ENCODE measurements around the gene MYT1. TPM values are rescaled to one million over a fixed set of nuclear protein-coding genes. Genes with fewer than 3 reads are reported as not detected.
"Not testable (repeated sequence)": the region's sequence is repeated elsewhere in the genome, so short reads cannot be mapped to it uniquely, and the experiment has no call there.

MYT1 gene
- total RNA-seq, 1 donor from 2014 or later, result 0.74 TPM

DNA sequence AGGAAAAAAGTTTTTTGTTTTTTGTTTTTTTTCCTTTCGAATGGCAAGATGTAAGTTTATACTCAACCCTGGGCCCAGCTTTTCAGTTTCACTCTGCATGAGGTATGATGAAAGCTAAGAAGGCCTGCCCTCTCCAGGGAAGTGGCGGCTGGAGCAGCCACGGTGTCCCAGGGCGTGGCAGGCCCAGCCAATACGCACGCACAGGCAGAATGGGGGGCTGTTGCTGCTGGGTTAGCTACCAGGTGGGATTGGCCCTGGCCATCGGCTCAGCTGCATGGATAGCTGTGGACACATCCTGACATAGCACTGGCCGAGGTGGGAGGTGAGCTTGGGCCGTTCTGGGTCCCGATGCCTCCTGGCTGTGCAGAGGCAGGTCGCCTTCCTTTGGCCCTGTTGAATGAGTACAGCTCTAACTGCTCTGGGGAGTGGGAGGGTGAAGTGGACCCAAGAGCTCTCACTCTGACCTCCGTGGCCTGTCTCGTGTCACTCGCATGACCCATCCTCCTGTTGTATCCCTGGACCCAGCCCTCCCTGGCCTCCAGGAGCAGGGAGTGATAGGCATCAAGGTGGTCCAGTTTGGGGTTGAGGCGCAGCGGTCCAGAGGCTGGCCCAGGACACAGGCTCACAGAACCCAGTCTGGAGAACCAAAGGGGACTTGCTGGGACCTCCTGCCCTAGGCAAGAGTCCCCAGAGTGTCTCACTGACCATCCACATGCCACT lies 18.1 kb downstream of the MYT1 start:
- peaks cover 6% of the 10 kb centered on the region for H3K27me3 Mint-ChIP-seq (ENCODE audit: unreplicated experiment)
- no peak for DNase-seq (ENCODE audit: low spot score)
- H3K36me3 Mint-ChIP-seq (ENCODE audit: low read depth, unreplicated experiment), result no peaks in the 10 kb centered on the region
- H3K27ac Mint-ChIP-seq (ENCODE audit: unreplicated experiment), result no peak overlapping the region
- H3K4me1 Mint-ChIP-seq (ENCODE audit: unreplicated experiment), result no peaks in the 10 kb centered on the region
- no peaks in the 10 kb centered on the region for H3K9me3 Mint-ChIP-seq (ENCODE audit: unreplicated experiment)
- TF ChIP-seq CTCF (IDR thresholded peaks at IDR 0.05; ENCODE audit: unreplicated experiment), result no peak
- H3K4me3 Mint-ChIP-seq (ENCODE audit: unreplicated experiment), result no peak overlapping the region

- Mint-ChIP-seq H3K36me3 (ENCODE audit: low read depth, unreplicated experiment) (no peaks in the 10 kb centered on the region), H3K27ac (ENCODE audit: unreplicated experiment) (no peak overlapping the region), H3K4me3 (ENCODE audit: unreplicated experiment) (no peak overlapping the region), H3K4me1 (ENCODE audit: unreplicated experiment) (no peaks in the 10 kb centered on the region), H3K27me3 (ENCODE audit: unreplicated experiment) (peaks cover 6% of the 10 kb centered on the region), H3K9me3 (ENCODE audit: unreplicated experiment) (no peaks in the 10 kb centered on the region)
- no peak for DNase-seq (ENCODE audit: low spot score)
- no peak for TF ChIP-seq CTCF (IDR thresholded peaks at IDR 0.05; ENCODE audit: unreplicated experiment)
Measured at GRCh38 chr20:64183313-64183712, 19.1 kb downstream of the MYT1 start.

DNA sequence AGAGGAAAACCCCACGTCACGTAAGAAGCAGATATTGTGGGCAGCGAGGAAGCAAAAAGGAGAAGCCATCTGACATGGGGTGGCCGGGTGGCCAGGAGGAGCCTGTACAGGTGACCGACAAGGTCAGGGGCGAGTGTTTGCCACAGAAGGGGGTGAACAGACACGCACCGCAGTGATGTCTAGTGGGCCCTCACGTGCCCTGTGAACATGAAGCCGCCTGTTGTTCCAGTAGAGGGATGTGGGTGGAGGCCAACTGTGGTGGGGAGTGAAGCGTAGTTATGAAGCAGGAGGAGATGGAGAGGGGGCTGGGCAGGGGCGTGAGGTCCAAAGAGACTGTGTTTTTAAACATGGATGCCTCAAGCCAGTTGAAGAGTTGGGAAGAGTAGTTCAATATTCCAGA lies 20.5 kb downstream of the MYT1 start:
- no peak overlapping the region for H3K4me3 Mint-ChIP-seq (ENCODE audit: unreplicated experiment)
- no peak for DNase-seq (ENCODE audit: low spot score)
- no peaks in the 10 kb centered on the region for H3K9me3 Mint-ChIP-seq (ENCODE audit: unreplicated experiment)
- no peak for TF ChIP-seq CTCF (IDR thresholded peaks at IDR 0.05; ENCODE audit: unreplicated experiment)
- H3K4me1 Mint-ChIP-seq (ENCODE audit: unreplicated experiment), result peaks cover 5% of the 10 kb centered on the region
- H3K27ac Mint-ChIP-seq (ENCODE audit: unreplicated experiment), result no peak overlapping the region
- H3K36me3 Mint-ChIP-seq (ENCODE audit: low read depth, unreplicated experiment), result no peaks in the 10 kb centered on the region
- peaks cover 4% of the 10 kb centered on the region for H3K27me3 Mint-ChIP-seq (ENCODE audit: unreplicated experiment)

DNA sequence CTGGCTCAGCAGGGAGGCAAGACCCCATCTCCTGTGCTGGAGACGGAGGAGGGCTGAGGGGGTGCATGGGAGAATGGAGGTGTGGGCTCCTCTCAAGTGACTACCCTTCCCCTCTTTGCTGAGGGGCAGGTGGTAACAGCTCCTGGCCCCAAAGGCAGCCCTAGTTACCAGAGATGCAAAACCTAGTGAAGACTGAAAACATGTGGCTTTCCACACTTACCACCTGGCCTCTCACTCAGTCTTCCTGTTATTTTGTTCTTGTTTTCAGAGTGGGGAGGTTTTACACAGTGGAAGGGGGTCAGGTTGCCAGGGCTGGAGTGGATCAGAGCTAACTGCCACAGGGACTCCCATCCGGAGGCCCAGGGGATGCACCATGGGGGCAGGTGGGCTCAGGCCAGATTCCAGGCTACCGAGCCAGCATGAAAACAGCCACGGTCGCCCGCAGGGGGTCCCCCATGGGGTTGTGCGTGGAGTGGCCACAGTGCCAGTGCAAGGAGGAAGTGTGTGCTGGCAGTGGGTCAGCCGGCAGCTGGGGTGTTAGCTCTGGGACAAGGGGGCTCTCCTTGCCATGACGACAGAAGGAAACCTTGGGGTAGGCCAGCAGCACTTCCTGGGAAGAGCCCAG lies 21.1 kb downstream of the MYT1 start:
- H3K4me3 Mint-ChIP-seq (ENCODE audit: unreplicated experiment), result no peak overlapping the region
- H3K36me3 Mint-ChIP-seq (ENCODE audit: low read depth, unreplicated experiment), result no peaks in the 10 kb centered on the region
- H3K27me3 Mint-ChIP-seq (ENCODE audit: unreplicated experiment), result peaks cover 4% of the 10 kb centered on the region
- DNase-seq (ENCODE audit: low spot score), result no peak
- H3K4me1 Mint-ChIP-seq (ENCODE audit: unreplicated experiment), result peaks cover 5% of the 10 kb centered on the region
- H3K27ac Mint-ChIP-seq (ENCODE audit: unreplicated experiment), result no peak overlapping the region
- H3K9me3 Mint-ChIP-seq (ENCODE audit: unreplicated experiment), result no peaks in the 10 kb centered on the region
- no peak for TF ChIP-seq CTCF (IDR thresholded peaks at IDR 0.05; ENCODE audit: unreplicated experiment)

- Mint-ChIP-seq H3K27me3 (ENCODE audit: unreplicated experiment) (peaks cover 4% of the 10 kb centered on the region), H3K4me1 (ENCODE audit: unreplicated experiment) (peaks cover 5% of the 10 kb centered on the region), H3K9me3 (ENCODE audit: unreplicated experiment) (no peaks in the 10 kb centered on the region), H3K4me3 (ENCODE audit: unreplicated experiment) (no peak overlapping the region), H3K36me3 (ENCODE audit: low read depth, unreplicated experiment) (no peaks in the 10 kb centered on the region), H3K27ac (ENCODE audit: unreplicated experiment) (no peak overlapping the region)
- DNase-seq (ENCODE audit: low spot score), result no peak
- no peak for TF ChIP-seq CTCF (IDR thresholded peaks at IDR 0.05; ENCODE audit: unreplicated experiment)
Measured at GRCh38 chr20:64186071-64186598, 21.9 kb downstream of the MYT1 start.

DNA sequence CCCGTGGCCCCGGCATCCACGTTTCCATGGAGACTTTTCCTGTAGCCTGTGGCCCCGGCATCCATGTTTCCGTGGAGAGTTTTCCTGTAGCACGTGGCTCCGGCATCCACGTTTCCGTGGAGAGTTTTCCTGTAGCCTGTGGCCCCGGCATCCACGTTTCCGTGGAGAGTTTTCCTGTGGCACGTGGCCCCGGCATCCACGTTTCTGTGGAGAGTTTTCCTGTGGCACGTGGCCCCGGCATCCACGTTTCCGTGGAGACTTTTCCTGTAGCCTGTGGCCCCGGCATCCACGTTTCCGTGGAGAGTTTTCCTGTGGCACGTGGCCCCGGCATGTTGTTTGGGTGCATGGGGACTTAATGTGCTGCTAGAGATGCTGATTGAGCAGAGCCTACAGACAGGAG lies 23.0 kb downstream of the MYT1 start:
- not testable (repeated sequence) for H3K36me3 Mint-ChIP-seq (ENCODE audit: low read depth, unreplicated experiment); H3K9me3 Mint-ChIP-seq (ENCODE audit: unreplicated experiment); DNase-seq (ENCODE audit: low spot score); H3K27me3 Mint-ChIP-seq (ENCODE audit: unreplicated experiment); H3K4me3 Mint-ChIP-seq (ENCODE audit: unreplicated experiment); H3K4me1 Mint-ChIP-seq (ENCODE audit: unreplicated experiment); H3K27ac Mint-ChIP-seq (ENCODE audit: unreplicated experiment)

Measured in endothelial cell (in vitro differentiated cells).